Ishikawa (cell line): ENCODE results near the gene CDC42EP4.

Experiments
- CREB1 ChIP-seq: IDR thresholded peaks from 2 replicates; pipeline ENCODE4 v1.6.1; 2012; ENCODE audit warnings: low read depth
- EGR1 ChIP-seq: IDR thresholded peaks from 2 replicates; pipeline ENCODE4 v1.6.1; 2012
- EP300 ChIP-seq: IDR thresholded peaks from 2 replicates; pipeline ENCODE4 v1.6.1; 2012; ENCODE audit warnings: borderline replicate concordance
- FOXM1 ChIP-seq: IDR thresholded peaks from 2 replicates; pipeline ENCODE4 v1.6.1; 2012; ENCODE audit warnings: low read depth, borderline replicate concordance
- RAD21 ChIP-seq: IDR thresholded peaks from 2 replicates; pipeline ENCODE4 v1.6.1; 2012; ENCODE audit warnings: low read depth
- TAF1 ChIP-seq: IDR thresholded peaks from 2 replicates; pipeline ENCODE4 v1.6.1; 2012; ENCODE audit warnings: low read depth, mild to moderate bottlenecking
- YY1 ChIP-seq: IDR thresholded peaks from 2 replicates; pipeline ENCODE4 v1.6.1; 2012; ENCODE audit warnings: low read depth
- ZBTB7A ChIP-seq: IDR thresholded peaks from 2 replicates; pipeline ENCODE4 v1.6.1; 2012; ENCODE audit warnings: low read depth
- TF ChIP-seq, protein P1 (sequence below): IDR thresholded peaks from 2 replicates; pipeline ENCODE4 v1.6.1; 2012; ENCODE audit warnings: low read depth, mild to moderate bottlenecking
- TF ChIP-seq, protein P2 (sequence below): IDR thresholded peaks from 2 replicates; pipeline ENCODE4 v1.6.1; 2012

DNA sequence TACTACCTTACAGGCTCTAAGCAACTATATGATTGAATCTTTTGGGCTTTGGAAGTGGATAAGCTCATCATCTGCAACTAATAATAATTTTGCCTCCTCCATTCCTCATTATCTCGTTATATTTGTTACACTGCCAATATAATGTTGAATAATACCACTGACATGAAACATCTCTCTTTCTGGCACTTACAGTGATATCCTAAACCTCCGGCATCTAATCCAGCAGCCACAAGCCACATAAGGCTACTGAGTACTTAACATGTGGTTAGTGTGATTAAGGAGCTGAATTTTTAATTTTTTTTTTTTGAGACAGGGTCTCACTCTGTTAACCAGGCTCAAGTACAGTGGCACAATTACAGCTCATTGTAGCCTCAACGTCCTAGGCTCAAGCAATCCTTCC, 9.6 kb downstream of the CDC42EP4 start:
- TF ChIP-seq RAD21 (no peak), EP300 (no peak), CREB1 (no peak), YY1 (no peak), TAF1 (no peak), ZBTB7A (no peak), FOXM1 (no peak), EGR1 (no peak)
- TF ChIP-seq, protein P1, sequence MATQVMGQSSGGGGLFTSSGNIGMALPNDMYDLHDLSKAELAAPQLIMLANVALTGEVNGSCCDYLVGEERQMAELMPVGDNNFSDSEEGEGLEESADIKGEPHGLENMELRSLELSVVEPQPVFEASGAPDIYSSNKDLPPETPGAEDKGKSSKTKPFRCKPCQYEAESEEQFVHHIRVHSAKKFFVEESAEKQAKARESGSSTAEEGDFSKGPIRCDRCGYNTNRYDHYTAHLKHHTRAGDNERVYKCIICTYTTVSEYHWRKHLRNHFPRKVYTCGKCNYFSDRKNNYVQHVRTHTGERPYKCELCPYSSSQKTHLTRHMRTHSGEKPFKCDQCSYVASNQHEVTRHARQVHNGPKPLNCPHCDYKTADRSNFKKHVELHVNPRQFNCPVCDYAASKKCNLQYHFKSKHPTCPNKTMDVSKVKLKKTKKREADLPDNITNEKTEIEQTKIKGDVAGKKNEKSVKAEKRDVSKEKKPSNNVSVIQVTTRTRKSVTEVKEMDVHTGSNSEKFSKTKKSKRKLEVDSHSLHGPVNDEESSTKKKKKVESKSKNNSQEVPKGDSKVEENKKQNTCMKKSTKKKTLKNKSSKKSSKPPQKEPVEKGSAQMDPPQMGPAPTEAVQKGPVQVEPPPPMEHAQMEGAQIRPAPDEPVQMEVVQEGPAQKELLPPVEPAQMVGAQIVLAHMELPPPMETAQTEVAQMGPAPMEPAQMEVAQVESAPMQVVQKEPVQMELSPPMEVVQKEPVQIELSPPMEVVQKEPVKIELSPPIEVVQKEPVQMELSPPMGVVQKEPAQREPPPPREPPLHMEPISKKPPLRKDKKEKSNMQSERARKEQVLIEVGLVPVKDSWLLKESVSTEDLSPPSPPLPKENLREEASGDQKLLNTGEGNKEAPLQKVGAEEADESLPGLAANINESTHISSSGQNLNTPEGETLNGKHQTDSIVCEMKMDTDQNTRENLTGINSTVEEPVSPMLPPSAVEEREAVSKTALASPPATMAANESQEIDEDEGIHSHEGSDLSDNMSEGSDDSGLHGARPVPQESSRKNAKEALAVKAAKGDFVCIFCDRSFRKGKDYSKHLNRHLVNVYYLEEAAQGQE: no peak
- TF ChIP-seq, protein P2, sequence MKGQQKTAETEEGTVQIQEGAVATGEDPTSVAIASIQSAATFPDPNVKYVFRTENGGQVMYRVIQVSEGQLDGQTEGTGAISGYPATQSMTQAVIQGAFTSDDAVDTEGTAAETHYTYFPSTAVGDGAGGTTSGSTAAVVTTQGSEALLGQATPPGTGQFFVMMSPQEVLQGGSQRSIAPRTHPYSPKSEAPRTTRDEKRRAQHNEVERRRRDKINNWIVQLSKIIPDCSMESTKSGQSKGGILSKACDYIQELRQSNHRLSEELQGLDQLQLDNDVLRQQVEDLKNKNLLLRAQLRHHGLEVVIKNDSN: no peak
